Right lobe of liver (tissue), 6 donors: ENCODE measurements around the gene ERC2. TPM values are rescaled to one million over a fixed set of nuclear protein-coding genes. Genes with fewer than 3 reads are reported as not detected.

Source experiments
- ATAC-seq, 4 donors: fragments of 200-7000 bp; cut with Tn5 transposase; one replicate each; pipeline ENCODE4 v1.9.1; 2020; ENCODE audit warnings: mild to moderate bottlenecking in 4 of 4, moderate library complexity in 4 of 4
- DNase-seq, 3 donors: peaks; one replicate each; pipeline ENCODE4 v3.0.0-alpha.2; 2020
- H3K27ac ChIP-seq, 3 donors: fragments of 200-600 bp; one replicate each; pipeline ENCODE4 v1.8.0; 2022
- H3K27me3 ChIP-seq, 2 donors: fragments of 200-600 bp; one replicate each; pipeline ENCODE4 v1.8.0; 2022
- H3K36me3 ChIP-seq, 4 donors: fragments of 200-600 bp; sonication (generic) in 1 of 4; one replicate each; pipeline versions ENCODE4 v1.5.1 to v1.8.0; 2017 to 2022; ENCODE audit warnings: control low read depth in 1 of 4
- H3K4me1 ChIP-seq, 4 donors: fragments of 200-600 bp; sonication (generic) in 1 of 4; one replicate each; pipeline versions ENCODE4 v1.5.1 to v1.8.0; 2017 to 2022; ENCODE audit warnings: control low read depth in 1 of 4
- H3K4me3 ChIP-seq, 3 donors: fragments of 200-600 bp; one replicate each; pipeline ENCODE4 v1.8.0; 2022
- H3K9me3 ChIP-seq, 4 donors: fragments of 200-600 bp; sonication (generic) in 1 of 4; one replicate each; pipeline versions ENCODE4 v1.5.1 to v1.8.0; 2017 to 2022; ENCODE audit warnings: control low read depth in 1 of 4
- POLR2A ChIP-seq: fragments of 450-650 bp; IDR thresholded peaks from one replicate; pipeline ENCODE4 v1.6.1; 2017; ENCODE audit warnings: antibody characterized with exemption, mild to moderate bottlenecking
- WGBS: methylation state at CpG from one replicate; pipeline ENCODE4 v1.1.6; 2018; ENCODE audit warnings: low coverage, low lambda C conversion rate; ENCODE audit not compliant: insufficient coverage; ENCODE audit errors: missing lambda C conversion rate; 5-methylcytosine and 5-hydroxymethylcytosine counted together
- intact Hi-C, 2 donors: fragments of 100-400 bp; cut with DNase I; formaldehyde crosslinking; loops; one replicate each; pipeline versions ENCODE4 v1.11.2 to v1.14.1; 2022
- total RNA-seq, 6 experiments: library from RNA; depleted of rRNA in 2 of 6; stranded (reverse); fragments of >200 nt in 2 of 6; fragmentation: NEBNext Ultra II Directional in 3 of 6; extraction: Animal tissue kit (Norgen Biotek cat#: 25700) in 3 of 6; gene quantifications; one replicate each; pipeline versions ENCODE4 v1.1.0 to v1.2.4, GENCODE V29; 2016 to 2023
- TF ChIP-seq, protein P1 (sequence below), 4 donors: fragments of 200-600 bp in 3 of 4; fragments of 450-650 bp in 1 of 4; IDR thresholded peaks; one replicate each; pipeline versions ENCODE4 v1.5.1 to v1.8.0; 2016 to 2022; ENCODE audit warnings: antibody characterized with exemption in 4 of 4, mild to moderate bottlenecking in 2 of 4
- donor health status: DM: no; HTN: yes; CAD: no.
- donor health status: DM: no; HTN: no; CAD: no.
- donor health status: DM: no; HTN: no; CAD: no.
- donor health status: DM: no; HTN: yes; CAD: no.
- donor health status: DM: no; HTN: yes; CAD: no.

The ERC2 gene
- total RNA-seq, 6 experiments from 2014 or later = not detected

DNA sequence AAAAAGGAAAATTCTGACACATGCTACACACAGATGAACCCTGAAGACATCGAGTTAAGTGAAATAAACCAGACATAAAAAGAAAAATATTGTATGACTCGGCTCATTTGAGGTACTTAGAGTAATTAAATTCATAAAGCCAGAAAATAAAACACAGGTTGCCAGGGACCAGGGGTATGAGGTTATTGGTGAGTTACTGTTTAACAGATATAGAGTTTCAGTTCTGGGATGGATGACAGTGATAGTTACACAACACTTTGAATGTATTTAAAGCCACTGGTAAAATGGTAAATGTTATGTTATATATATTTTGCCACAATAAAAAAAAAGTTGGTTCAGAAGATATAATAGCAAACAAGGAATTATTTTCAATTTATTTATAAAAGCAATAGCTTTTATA, 545.1 kb downstream of the ERC2 start:
- Histone ChIP-seq H3K27me3 (no peaks in the 10 kb centered on the region), H3K27ac (no peak overlapping the region), H3K36me3 (no peaks in the 10 kb centered on the region), H3K9me3 (no peaks in the 10 kb centered on the region), H3K4me1 (no peaks in the 10 kb centered on the region), H3K4me3 (no peak overlapping the region)
- 66% methylated on average over 2 of the region's 2 CpGs for WGBS
- no peak for ATAC-seq
- DNase-seq = no peak
- intact Hi-C loops = no loop called here
- TF ChIP-seq POLR2A = no peak

DNA sequence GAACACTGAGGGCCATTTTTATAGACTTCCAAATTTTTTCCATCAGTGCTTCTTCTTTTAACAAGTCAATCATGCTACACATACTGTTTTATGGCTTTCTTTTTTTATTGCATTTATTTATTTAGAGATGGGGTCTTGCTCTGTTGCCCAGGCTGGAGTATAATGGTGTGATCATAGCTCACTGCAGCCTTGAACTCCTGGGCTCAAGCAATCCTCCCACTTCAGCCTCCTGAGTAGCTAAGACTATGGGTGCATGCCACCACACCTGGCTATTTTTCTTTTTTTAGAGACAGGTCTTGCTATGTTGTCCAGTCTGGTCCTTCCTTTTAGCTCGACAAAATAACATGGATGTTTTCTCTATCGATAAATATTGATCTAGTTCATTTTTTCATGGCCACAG, 555.4 kb downstream of the ERC2 start:
- WGBS = 74% methylated on average over 2 of the region's 2 CpGs
- Histone ChIP-seq H3K4me3 (no peak overlapping the region), H3K36me3 (no peaks in the 10 kb centered on the region), H3K27ac (no peak overlapping the region), H3K4me1 (no peaks in the 10 kb centered on the region), H3K27me3 (no peaks in the 10 kb centered on the region), H3K9me3 (no peaks in the 10 kb centered on the region)
- ATAC-seq = no peak
- intact Hi-C loops = no loop called here
- TF ChIP-seq, protein P1, sequence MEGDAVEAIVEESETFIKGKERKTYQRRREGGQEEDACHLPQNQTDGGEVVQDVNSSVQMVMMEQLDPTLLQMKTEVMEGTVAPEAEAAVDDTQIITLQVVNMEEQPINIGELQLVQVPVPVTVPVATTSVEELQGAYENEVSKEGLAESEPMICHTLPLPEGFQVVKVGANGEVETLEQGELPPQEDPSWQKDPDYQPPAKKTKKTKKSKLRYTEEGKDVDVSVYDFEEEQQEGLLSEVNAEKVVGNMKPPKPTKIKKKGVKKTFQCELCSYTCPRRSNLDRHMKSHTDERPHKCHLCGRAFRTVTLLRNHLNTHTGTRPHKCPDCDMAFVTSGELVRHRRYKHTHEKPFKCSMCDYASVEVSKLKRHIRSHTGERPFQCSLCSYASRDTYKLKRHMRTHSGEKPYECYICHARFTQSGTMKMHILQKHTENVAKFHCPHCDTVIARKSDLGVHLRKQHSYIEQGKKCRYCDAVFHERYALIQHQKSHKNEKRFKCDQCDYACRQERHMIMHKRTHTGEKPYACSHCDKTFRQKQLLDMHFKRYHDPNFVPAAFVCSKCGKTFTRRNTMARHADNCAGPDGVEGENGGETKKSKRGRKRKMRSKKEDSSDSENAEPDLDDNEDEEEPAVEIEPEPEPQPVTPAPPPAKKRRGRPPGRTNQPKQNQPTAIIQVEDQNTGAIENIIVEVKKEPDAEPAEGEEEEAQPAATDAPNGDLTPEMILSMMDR (IDR thresholded peaks at IDR 0.05) = no peak
- no peak for TF ChIP-seq POLR2A
- DNase-seq = no peak

DNA sequence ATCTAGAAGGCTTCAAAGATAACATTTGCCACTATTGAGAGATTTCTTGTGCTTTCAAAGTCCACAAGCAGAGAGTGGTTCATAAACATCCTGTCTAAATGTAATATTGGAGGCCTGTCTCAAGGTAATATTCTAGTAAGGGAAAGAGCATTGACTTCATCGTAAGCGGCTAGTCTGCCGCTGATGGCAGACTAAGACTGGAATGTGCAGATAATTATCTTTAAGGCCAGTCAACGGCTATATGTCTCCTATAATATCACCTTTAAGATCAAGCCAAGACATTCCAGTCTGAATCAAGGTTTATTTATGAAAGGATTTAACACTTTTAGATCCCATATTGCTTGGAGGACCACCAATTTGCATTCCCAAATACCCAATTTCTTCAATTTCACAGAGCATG, 557.0 kb downstream of the ERC2 start:
- DNase-seq = no peak
- WGBS = 75% methylated on average over 4 of the region's 4 CpGs
- Histone ChIP-seq H3K4me1 (no peaks in the 10 kb centered on the region), H3K27ac (no peak overlapping the region), H3K9me3 (no peaks in the 10 kb centered on the region), H3K36me3 (no peaks in the 10 kb centered on the region), H3K27me3 (no peaks in the 10 kb centered on the region), H3K4me3 (no peak overlapping the region)
- TF ChIP-seq, protein P1 (IDR thresholded peaks at IDR 0.05) = no peak
- no peak for TF ChIP-seq POLR2A
- ATAC-seq = no peak
- intact Hi-C loops = no loop called here

DNA sequence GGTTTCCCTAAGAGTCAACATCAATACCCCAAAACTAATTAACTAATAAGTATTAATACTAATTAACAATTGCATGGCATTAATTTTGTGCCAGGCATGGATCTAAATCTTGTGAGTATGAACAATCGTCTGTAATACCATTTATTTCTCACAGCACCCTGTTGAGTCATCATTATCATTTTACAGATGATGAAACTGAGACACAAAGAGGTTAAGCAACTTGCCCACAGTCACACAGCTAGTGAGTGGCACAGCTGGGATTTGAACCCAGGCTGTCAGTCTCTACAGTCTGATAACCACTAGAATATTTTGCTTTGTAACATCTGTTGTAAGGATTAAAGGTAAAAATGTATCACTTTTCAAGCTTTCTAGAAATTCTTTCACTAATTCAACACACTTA, 557.7 kb downstream of the ERC2 start:
- no peaks in the 10 kb centered on the region for H3K4me1 ChIP-seq
- H3K27me3 ChIP-seq = no peaks in the 10 kb centered on the region
- H3K9me3 ChIP-seq = no peaks in the 10 kb centered on the region
- no peak overlapping the region for H3K4me3 ChIP-seq
- H3K27ac ChIP-seq = no peak overlapping the region
- no peak for DNase-seq
- intact Hi-C loops = no loop called here
- WGBS = 30% methylated on average over 1 of the region's 1 CpG
- ATAC-seq = no peak
- no peaks in the 10 kb centered on the region for H3K36me3 ChIP-seq
- TF ChIP-seq POLR2A = no peak
- TF ChIP-seq, protein P1 (IDR thresholded peaks at IDR 0.05) = no peak

DNA sequence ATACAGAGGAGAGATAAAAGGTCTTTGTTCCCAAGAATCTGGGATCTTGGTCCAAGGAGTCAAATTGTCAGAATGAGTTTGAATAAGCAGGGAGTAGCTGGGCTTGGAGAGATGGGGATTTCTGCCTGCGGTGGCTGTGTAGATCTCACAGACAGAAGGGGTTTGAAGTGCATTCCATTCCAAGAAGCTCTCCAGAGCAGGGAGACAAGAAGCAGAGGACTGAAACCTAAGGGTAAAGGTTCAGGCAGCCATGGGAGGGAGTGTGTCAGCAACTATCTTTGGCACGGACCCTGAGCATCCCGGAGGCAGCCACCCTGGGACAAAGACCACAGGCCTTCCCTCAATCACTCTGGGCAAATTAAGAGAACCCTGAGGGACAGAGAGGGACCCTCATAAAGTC, 558.9 kb downstream of the ERC2 start:
- Histone ChIP-seq H3K27ac (no peak overlapping the region), H3K9me3 (no peaks in the 10 kb centered on the region), H3K4me1 (no peaks in the 10 kb centered on the region), H3K36me3 (no peaks in the 10 kb centered on the region), H3K27me3 (no peaks in the 10 kb centered on the region), H3K4me3 (no peak overlapping the region)
- DNase-seq (no peak), ATAC-seq (no peak)
- no peak for TF ChIP-seq POLR2A
- TF ChIP-seq, protein P1 (IDR thresholded peaks at IDR 0.05) = no peak
- intact Hi-C loops = no loop called here
- 74% methylated on average over 3 of the region's 3 CpGs for WGBS
